Mesenchymal stem cell (in vitro differentiated cells and primary cell): Measurements from ENCODE around the gene RHPN2.
"Not testable (repeated sequence)": the region's sequence is repeated elsewhere in the genome, so short reads cannot be mapped to it uniquely, and the experiment has no call there.

Source experiments
- DNase-seq: peaks from one replicate; pipeline ENCODE4 v3.0.0-alpha.2; 2013
- H2AFZ ChIP-seq: one replicate; pipeline ENCODE4 v1.6.1; 2013; ENCODE audit warnings: low read depth, mild to moderate bottlenecking, control low read depth, inconsistent platforms, low read length, moderate library complexity
- H2AK5ac ChIP-seq: 2 replicates; pipeline ENCODE4 v1.6.1; 2013; ENCODE audit warnings: low read length, moderate library complexity, mild to moderate bottlenecking, inconsistent platforms; ENCODE audit not compliant: severe bottlenecking
- H2BK120ac ChIP-seq: one replicate; pipeline ENCODE4 v1.6.1; 2013; ENCODE audit warnings: low read depth, mild to moderate bottlenecking, inconsistent platforms, low read length, moderate library complexity
- H2BK12ac ChIP-seq, 2 experiments: one replicate each; pipeline ENCODE4 v1.6.1; 2013; ENCODE audit warnings: inconsistent platforms in 2 of 2, low read length in 2 of 2, mild to moderate bottlenecking in 2 of 2, moderate library complexity in 2 of 2, control low read depth in 1 of 2
- H2BK15ac ChIP-seq: one replicate; pipeline ENCODE4 v1.6.1; 2013; ENCODE audit warnings: mild to moderate bottlenecking, low read depth, inconsistent platforms; ENCODE audit not compliant: poor library complexity, severe bottlenecking
- H2BK5ac ChIP-seq: 2 replicates; pipeline ENCODE4 v1.6.1; 2013; ENCODE audit warnings: low read depth, mild to moderate bottlenecking, low read length, control low read depth, inconsistent platforms; ENCODE audit not compliant: poor library complexity, severe bottlenecking
- H3K14ac ChIP-seq, 2 experiments: one replicate each; pipeline ENCODE4 v1.6.1; 2013; ENCODE audit warnings: inconsistent platforms in 2 of 2, low read length in 2 of 2, control low read depth in 1 of 2, mild to moderate bottlenecking in 1 of 2, moderate library complexity in 1 of 2
- H3K18ac ChIP-seq, 2 experiments: one replicate each; pipeline ENCODE4 v1.6.1; 2013; ENCODE audit warnings: inconsistent platforms in 2 of 2, low read length in 2 of 2, control low read depth in 1 of 2, low read depth in 1 of 2, mild to moderate bottlenecking in 1 of 2
- H3K23ac ChIP-seq, 2 experiments: one replicate each; pipeline ENCODE4 v1.6.1; 2013; ENCODE audit warnings: inconsistent platforms in 2 of 2, low read length in 2 of 2, mild to moderate bottlenecking in 2 of 2, moderate library complexity in 2 of 2, control low read depth in 1 of 2
- H3K27ac ChIP-seq: 2 replicates; pipeline ENCODE4 v1.5.1; 2013; ENCODE audit warnings: mild to moderate bottlenecking, moderate library complexity, low read length, control low read depth, inconsistent platforms; ENCODE audit not compliant: poor library complexity, severe bottlenecking
- H3K27me3 ChIP-seq, 2 experiments: 2 replicates each; pipeline versions ENCODE4 v1.6.1 to v1.7.0; 2013; ENCODE audit warnings: low read length in 2 of 2, mild to moderate bottlenecking in 2 of 2, moderate library complexity in 2 of 2, control low read depth in 1 of 2, inconsistent platforms in 1 of 2; ENCODE audit not compliant: control insufficient read depth in 1 of 2, insufficient read depth in 1 of 2
- H3K36me3 ChIP-seq, 2 experiments: 2 replicates each; pipeline versions ENCODE4 v1.6.1 to v1.7.0; 2013; ENCODE audit warnings: low read length in 2 of 2, control low read depth in 1 of 2, inconsistent platforms in 1 of 2, low read depth in 1 of 2, mild to moderate bottlenecking in 1 of 2; ENCODE audit not compliant: insufficient read depth in 2 of 2, control insufficient read depth in 1 of 2
- H3K4ac ChIP-seq, 2 experiments: one replicate each; pipeline ENCODE4 v1.6.1; 2013; ENCODE audit warnings: inconsistent platforms in 2 of 2, low read length in 2 of 2, mild to moderate bottlenecking in 2 of 2, moderate library complexity in 2 of 2, control low read depth in 1 of 2, low read depth in 1 of 2
- H3K4me1 ChIP-seq: 2 replicates; pipeline ENCODE4 v1.6.1; 2013; ENCODE audit warnings: low read depth, low read length, control low read depth; ENCODE audit not compliant: control insufficient read depth, insufficient read depth
- H3K4me2 ChIP-seq: 2 replicates; pipeline ENCODE4 v1.6.1; 2013; ENCODE audit warnings: low read length, mild to moderate bottlenecking, inconsistent platforms; ENCODE audit not compliant: poor library complexity, severe bottlenecking
- H3K4me3 ChIP-seq, 2 experiments: 2 replicates each; pipeline versions ENCODE4 v1.5.1 to v1.7.0; 2013; ENCODE audit warnings: low read length in 2 of 2, mild to moderate bottlenecking in 2 of 2, control low read depth in 1 of 2, low read depth in 1 of 2; ENCODE audit not compliant: insufficient read depth in 1 of 2
- H3K79me1 ChIP-seq: replicated peaks from 2 replicates; pipeline ENCODE4 v1.6.1; 2013; ENCODE audit warnings: mild to moderate bottlenecking, control low read depth, low read length, inconsistent platforms; ENCODE audit not compliant: poor library complexity, severe bottlenecking
- H3K9ac ChIP-seq: 2 replicates; pipeline ENCODE4 v1.7.0; 2013; ENCODE audit warnings: mild to moderate bottlenecking, low read length, moderate library complexity
- H3K9me3 ChIP-seq: 2 replicates; pipeline ENCODE4 v1.7.0; 2013; ENCODE audit warnings: mild to moderate bottlenecking, low read length; ENCODE audit not compliant: control insufficient read depth
- H4K8ac ChIP-seq: one replicate; pipeline ENCODE4 v1.6.1; 2013; ENCODE audit warnings: inconsistent platforms, mild to moderate bottlenecking, low read length, moderate library complexity
- H4K91ac ChIP-seq: one replicate; pipeline ENCODE4 v1.6.1; 2013; ENCODE audit warnings: mild to moderate bottlenecking, low read length, inconsistent platforms
- WGBS: methylation state at CpG from one replicate; pipeline ENCODE4 v1.1.7; 2013; ENCODE audit warnings: mixed read lengths; 5-methylcytosine and 5-hydroxymethylcytosine counted together

The RHPN2 gene

GRCh38 chr19:32997716-32998355, 66.9 kb downstream of the RHPN2 start:
- no peak overlapping the region for H2AK5ac ChIP-seq
- H3K27ac ChIP-seq, result no peak overlapping the region
- H2BK5ac ChIP-seq, result no peak overlapping the region
- peaks cover 9% of the 10 kb centered on the region for H3K4me1 ChIP-seq
- peaks cover 0 to 58% of the 10 kb centered on the region in 2 experiments for H3K36me3 ChIP-seq
- peaks cover 9% of the 10 kb centered on the region for H3K79me1 ChIP-seq
- no peaks in the 10 kb centered on the region for H3K27me3 ChIP-seq
- H3K4me2 ChIP-seq, result no peak overlapping the region
- no peak overlapping the region for H2BK120ac ChIP-seq
- H3K4ac ChIP-seq, result no peak overlapping the region
- H2AFZ ChIP-seq, result no peak overlapping the region
- H3K9me3 ChIP-seq, result no peaks in the 10 kb centered on the region
- no peak overlapping the region for H2BK15ac ChIP-seq
- no peak overlapping the region for H3K4me3 ChIP-seq
- H3K23ac ChIP-seq, result no peak overlapping the region
- H2BK12ac ChIP-seq, result no peak overlapping the region
- no peak for DNase-seq
- no peak overlapping the region for H3K14ac ChIP-seq
- H3K18ac ChIP-seq, result no peak overlapping the region
- H4K8ac ChIP-seq, result no peak overlapping the region
- WGBS, result 97% methylated on average over 14 of the region's 14 CpGs
- H4K91ac ChIP-seq, result no peak overlapping the region
- no peak overlapping the region for H3K9ac ChIP-seq

DNA sequence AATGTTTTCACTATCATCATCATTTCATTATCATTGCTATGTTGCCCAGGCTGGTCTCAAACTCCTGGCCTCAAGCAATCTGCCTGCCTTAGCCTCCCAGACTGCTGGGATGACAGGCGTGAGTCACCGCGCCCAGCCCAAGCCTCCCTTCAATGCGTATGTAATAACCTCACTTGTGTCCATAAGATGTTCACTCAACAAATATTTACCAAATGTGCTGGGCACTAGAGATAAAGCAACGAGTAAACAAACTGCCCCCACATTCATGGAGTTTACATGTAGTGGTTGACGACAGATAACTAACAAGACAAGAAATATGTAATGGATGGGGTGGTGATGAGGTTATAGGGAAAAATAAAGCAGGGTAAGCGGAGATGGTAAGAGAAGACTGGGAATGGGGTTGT, 67.6 kb downstream of the RHPN2 start:
- not testable (repeated sequence) for H3K14ac ChIP-seq, H2BK5ac ChIP-seq, H2BK12ac ChIP-seq, H3K9ac ChIP-seq, H3K27ac ChIP-seq, H2BK15ac ChIP-seq, H3K23ac ChIP-seq, H2AK5ac ChIP-seq, H3K27me3 ChIP-seq, H3K4ac ChIP-seq, H4K8ac ChIP-seq, H4K91ac ChIP-seq, H3K18ac ChIP-seq, H2AFZ ChIP-seq, H3K4me1 ChIP-seq, H3K9me3 ChIP-seq, H2BK120ac ChIP-seq, H3K79me1 ChIP-seq, H3K4me3 ChIP-seq, H3K4me2 ChIP-seq
- 59% methylated on average over 4 of the region's 7 CpGs for WGBS
- H3K36me3 ChIP-seq, result peaks cover 0 to 57% of the 10 kb centered on the region in 2 experiments
- DNase-seq, result peak; percentile 18

- H3K27me3 ChIP-seq, H2AFZ ChIP-seq, H2BK120ac ChIP-seq, H3K4ac ChIP-seq, DNase-seq, H3K4me2 ChIP-seq, H3K27ac ChIP-seq, H3K9ac ChIP-seq, H3K4me1 ChIP-seq, H3K9me3 ChIP-seq, H4K91ac ChIP-seq, H4K8ac ChIP-seq, H2AK5ac ChIP-seq, H3K4me3 ChIP-seq, H2BK15ac ChIP-seq, H3K14ac ChIP-seq, H2BK5ac ChIP-seq, H3K23ac ChIP-seq, H2BK12ac ChIP-seq, H3K18ac ChIP-seq, H3K79me1 ChIP-seq: not testable (repeated sequence)
- H3K36me3 ChIP-seq, result peaks cover 0 to 62% of the 10 kb centered on the region in 2 experiments
- WGBS, result 96% methylated on average over 16 of the region's 17 CpGs
Observed at GRCh38 chr19:32995966-32996365, 68.7 kb downstream of the RHPN2 start.

GRCh38 chr19:32988724-32989123, 76.0 kb downstream of the RHPN2 start:
- no peaks in the 10 kb centered on the region for H3K4me1 ChIP-seq
- H4K91ac ChIP-seq, result no peak overlapping the region
- no peak overlapping the region for H2AK5ac ChIP-seq
- peaks cover 0 to 48% of the 10 kb centered on the region in 2 experiments for H3K36me3 ChIP-seq
- WGBS, result 90% methylated on average over 5 of the region's 5 CpGs
- no peak overlapping the region for H2BK5ac ChIP-seq
- peaks cover 15% of the 10 kb centered on the region for H3K79me1 ChIP-seq
- H3K4ac ChIP-seq, result no peak overlapping the region
- no peak overlapping the region for H3K23ac ChIP-seq
- no peak overlapping the region for H2BK12ac ChIP-seq
- no peaks in the 10 kb centered on the region for H3K27me3 ChIP-seq
- no peaks in the 10 kb centered on the region for H3K9me3 ChIP-seq
- no peak overlapping the region for H3K4me2 ChIP-seq
- H3K4me3 ChIP-seq, result no peak overlapping the region
- no peak overlapping the region for H4K8ac ChIP-seq
- H3K9ac ChIP-seq, result no peak overlapping the region
- H2BK120ac ChIP-seq, result no peak overlapping the region
- no peak overlapping the region for H3K14ac ChIP-seq
- H2BK15ac ChIP-seq, result no peak overlapping the region
- no peak overlapping the region for H3K18ac ChIP-seq
- H3K27ac ChIP-seq, result no peak overlapping the region
- DNase-seq, result no peak
- H2AFZ ChIP-seq, result no peak overlapping the region
